ENCODE data around the gene NLGN3. TPM values are rescaled to one million over a fixed set of nuclear protein-coding genes. Genes with fewer than 3 reads are reported as not detected.

The NLGN3 gene
- total and polyA plus RNA-seq, 2 experiments from 2014 or later = 0.11 to 0.34 TPM

DNA sequence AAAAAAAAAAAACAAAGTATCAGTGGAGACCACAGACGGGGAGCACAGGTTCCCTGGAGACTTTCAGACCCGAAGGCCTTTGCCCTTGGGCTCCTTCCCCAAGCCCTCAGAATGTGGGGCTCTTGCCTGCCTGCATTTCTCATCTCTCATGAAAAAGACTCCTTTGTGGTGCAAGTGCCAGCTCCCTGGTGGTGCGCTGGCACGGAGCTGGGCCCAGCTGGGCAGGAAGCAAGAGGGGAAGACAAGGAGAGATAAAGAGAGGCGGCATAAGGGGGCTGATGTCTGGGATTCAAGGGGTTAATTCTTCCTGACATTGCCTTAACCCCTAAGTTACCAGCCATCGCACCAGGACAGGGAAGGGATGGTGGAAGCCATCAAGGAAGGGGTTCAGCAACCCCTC lies 21.8 kb downstream of the NLGN3 start:
- Histone ChIP-seq H3K27me3 (replicated peaks; ENCODE audit: insufficient read depth) (no peaks in the 10 kb centered on the region), H3F3A (ENCODE audit: insufficient read depth) (no peaks in the 10 kb centered on the region), H3K9me2 (ENCODE audit: insufficient read depth) (no peaks in the 10 kb centered on the region), H3K4me3 (no peak overlapping the region), H3K9ac (no peak overlapping the region), H3K79me2 (ENCODE audit: insufficient read depth) (no peaks in the 10 kb centered on the region), H3K27ac (no peak overlapping the region), H3K36me3 (ENCODE audit: low read depth) (no peaks in the 10 kb centered on the region), H3K4me1 (ENCODE audit: insufficient read depth) (no peaks in the 10 kb centered on the region), H3K9me3 (ENCODE audit: low read depth) (no peaks in the 10 kb centered on the region), H3K4me2 (ENCODE audit: unreplicated experiment) (no peak overlapping the region), H2AFZ (no peak overlapping the region), H4K20me1 (ENCODE audit: insufficient read depth) (no peaks in the 10 kb centered on the region)
- DNase-seq = no peak
- no peak for TF ChIP-seq EZH2 (IDR thresholded peaks at IDR 0.05; ENCODE audit: insufficient read depth, poor library complexity, severe bottlenecking)
- no peak for TF ChIP-seq EZH2phosphoT487 (IDR thresholded peaks at IDR 0.05; ENCODE audit: insufficient read depth, low read depth)
- 76 to 100% methylated on average over 2 to 6 of the region's 6 CpGs for WGBS, 2 experiments (ENCODE audit: low coverage in 1 of 2, low lambda C conversion rate in 2 of 2, missing lambda C conversion rate in 2 of 2)
- in situ Hi-C loops (cut with MboI) = loop anchor here (25.0 kb wide), 1 partner anchor 179 kb away; no protein-coding TSS in a partner anchor

GRCh38 chrX:71167031-71167781 lies 22.6 kb downstream of the NLGN3 start:
- Histone ChIP-seq H3K36me3 (ENCODE audit: low read depth) (no peaks in the 10 kb centered on the region), H3K9ac (no peak overlapping the region), H2AFZ (no peak overlapping the region), H4K20me1 (ENCODE audit: insufficient read depth) (no peaks in the 10 kb centered on the region), H3K4me3 (no peak overlapping the region), H3K27ac (no peak overlapping the region), H3K27me3 (replicated peaks; ENCODE audit: insufficient read depth) (no peaks in the 10 kb centered on the region), H3F3A (ENCODE audit: insufficient read depth) (no peaks in the 10 kb centered on the region), H3K4me1 (ENCODE audit: insufficient read depth) (no peaks in the 10 kb centered on the region), H3K9me3 (ENCODE audit: low read depth) (no peaks in the 10 kb centered on the region), H3K4me2 (ENCODE audit: unreplicated experiment) (no peak overlapping the region), H3K79me2 (ENCODE audit: insufficient read depth) (no peaks in the 10 kb centered on the region), H3K9me2 (ENCODE audit: insufficient read depth) (no peaks in the 10 kb centered on the region)
- TF ChIP-seq EZH2phosphoT487 (IDR thresholded peaks at IDR 0.05; ENCODE audit: insufficient read depth, low read depth) = no peak
- TF ChIP-seq EZH2 (IDR thresholded peaks at IDR 0.05; ENCODE audit: insufficient read depth, poor library complexity, severe bottlenecking) = no peak
- DNase-seq = no peak
- WGBS, 2 experiments (ENCODE audit: low coverage in 1 of 2, low lambda C conversion rate in 2 of 2, missing lambda C conversion rate in 2 of 2) = 77 to 79% methylated on average over 12 to 15 of the region's 17 CpGs
- in situ Hi-C loops (cut with MboI) = loop anchor here (25.0 kb wide), 1 partner anchor 180 kb away; no protein-coding TSS in a partner anchor

DNA sequence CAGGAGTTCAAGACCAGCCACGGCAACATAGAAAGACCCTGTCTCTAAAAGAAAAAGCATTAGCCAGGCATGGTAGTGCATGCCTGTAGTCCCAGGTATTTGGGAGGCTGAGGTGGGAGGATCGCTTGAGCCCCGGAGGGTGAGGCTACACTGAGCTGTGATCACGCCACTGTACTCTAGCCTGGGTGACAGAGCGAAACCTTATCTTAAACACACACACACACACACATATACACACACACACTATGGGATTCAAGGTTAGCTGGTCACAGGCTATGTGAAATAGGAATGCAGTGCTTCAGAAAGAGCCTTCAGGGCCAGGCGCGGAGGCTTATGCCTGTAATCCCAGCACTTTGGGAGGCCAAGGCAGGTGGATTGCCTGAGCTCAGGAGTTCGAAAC lies 23.5 kb downstream of the NLGN3 start:
- Histone ChIP-seq H3K9me3 (ENCODE audit: low read depth) (no peaks in the 10 kb centered on the region), H3K4me3 (no peak overlapping the region), H3K4me2 (ENCODE audit: unreplicated experiment) (no peak overlapping the region), H3K27me3 (replicated peaks; ENCODE audit: insufficient read depth) (no peaks in the 10 kb centered on the region), H3K4me1 (ENCODE audit: insufficient read depth) (no peaks in the 10 kb centered on the region), H3K36me3 (ENCODE audit: low read depth) (no peaks in the 10 kb centered on the region), H3F3A (ENCODE audit: insufficient read depth) (no peaks in the 10 kb centered on the region), H3K27ac (no peak overlapping the region), H2AFZ (no peak overlapping the region), H3K9me2 (ENCODE audit: insufficient read depth) (no peaks in the 10 kb centered on the region), H4K20me1 (ENCODE audit: insufficient read depth) (no peaks in the 10 kb centered on the region), H3K79me2 (ENCODE audit: insufficient read depth) (no peaks in the 10 kb centered on the region), H3K9ac (no peak overlapping the region)
- WGBS, 2 experiments (ENCODE audit: low coverage in 1 of 2, low lambda C conversion rate in 2 of 2, missing lambda C conversion rate in 2 of 2) = 57 to 79% methylated on average over 2 to 8 of the region's 8 CpGs
- in situ Hi-C loops (cut with MboI) = loop anchor here (25.0 kb wide), 1 partner anchor 181 kb away; no protein-coding TSS in a partner anchor
- no peak for DNase-seq
- no peak for TF ChIP-seq EZH2phosphoT487 (IDR thresholded peaks at IDR 0.05; ENCODE audit: insufficient read depth, low read depth)
- TF ChIP-seq EZH2 (IDR thresholded peaks at IDR 0.05; ENCODE audit: insufficient read depth, poor library complexity, severe bottlenecking) = no peak

GRCh38 chrX:71169586-71169985 lies 24.9 kb downstream of the NLGN3 start:
- no peaks in the 10 kb centered on the region for H3K79me2 ChIP-seq (ENCODE audit: insufficient read depth)
- H3K9me3 ChIP-seq (ENCODE audit: low read depth) = no peaks in the 10 kb centered on the region
- no peaks in the 10 kb centered on the region for H3K4me1 ChIP-seq (ENCODE audit: insufficient read depth)
- H3K27me3 ChIP-seq (replicated peaks; ENCODE audit: insufficient read depth) = no peaks in the 10 kb centered on the region
- H3K9ac ChIP-seq = no peak overlapping the region
- no peaks in the 10 kb centered on the region for H3K36me3 ChIP-seq (ENCODE audit: low read depth)
- no peak overlapping the region for H3K4me2 ChIP-seq (ENCODE audit: unreplicated experiment)
- no peak overlapping the region for H3K27ac ChIP-seq
- no peak for TF ChIP-seq EZH2phosphoT487 (IDR thresholded peaks at IDR 0.05; ENCODE audit: insufficient read depth, low read depth)
- 87 to 100% methylated on average over 3 to 19 of the region's 22 CpGs for WGBS, 2 experiments (ENCODE audit: low coverage in 1 of 2, low lambda C conversion rate in 2 of 2, missing lambda C conversion rate in 2 of 2)
- H3K9me2 ChIP-seq (ENCODE audit: insufficient read depth) = no peaks in the 10 kb centered on the region
- H2AFZ ChIP-seq = no peak overlapping the region
- in situ Hi-C loops (cut with MboI) = loop anchor here (25.0 kb wide), 1 partner anchor 182 kb away; no protein-coding TSS in a partner anchor
- no peaks in the 10 kb centered on the region for H4K20me1 ChIP-seq (ENCODE audit: insufficient read depth)
- H3F3A ChIP-seq (ENCODE audit: insufficient read depth) = no peaks in the 10 kb centered on the region
- no peak overlapping the region for H3K4me3 ChIP-seq
- no peak for DNase-seq
